ENCODE results near the gene ALDOB. TPM values are rescaled to one million over a fixed set of nuclear protein-coding genes. Genes with fewer than 3 reads are reported as not detected.

The ALDOB gene
- total and polyA plus RNA-seq, 2 of the 13 experiments (the other 11 are each of a cell fraction or from before 2014, with no cell fraction given) = 0.29 to 0.97 TPM

DNA sequence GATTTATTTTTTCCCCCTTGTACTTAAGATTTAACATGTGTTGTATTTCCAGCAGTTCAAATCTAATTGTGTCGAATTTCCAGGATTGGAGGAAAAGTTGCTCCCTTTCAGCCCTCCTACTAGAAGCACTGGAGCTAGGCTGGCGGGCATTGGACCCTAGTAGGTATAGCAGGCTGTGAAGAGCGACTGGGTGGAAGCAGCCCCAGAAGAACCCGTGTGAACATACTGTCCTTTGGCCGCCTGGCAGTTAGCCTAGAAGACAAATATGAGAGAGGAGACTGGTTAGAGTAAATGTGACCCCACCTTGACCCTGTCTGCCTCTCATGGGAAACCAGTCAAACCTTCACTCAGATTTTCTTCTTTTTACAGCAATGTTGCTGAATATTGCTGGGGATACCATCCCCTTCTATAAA, 13.9 kb downstream of the ALDOB start (continued):
- TF ChIP-seq, protein P1, sequence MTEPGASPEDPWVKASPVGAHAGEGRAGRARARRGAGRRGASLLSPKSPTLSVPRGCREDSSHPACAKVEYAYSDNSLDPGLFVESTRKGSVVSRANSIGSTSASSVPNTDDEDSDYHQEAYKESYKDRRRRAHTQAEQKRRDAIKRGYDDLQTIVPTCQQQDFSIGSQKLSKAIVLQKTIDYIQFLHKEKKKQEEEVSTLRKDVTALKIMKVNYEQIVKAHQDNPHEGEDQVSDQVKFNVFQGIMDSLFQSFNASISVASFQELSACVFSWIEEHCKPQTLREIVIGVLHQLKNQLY (CRISPR knock-in tag; IDR thresholded peaks at IDR 0.05) = 0 out of 2 replicates have a peak, but pooled peaks have one; percentile 26
- TF ChIP-seq RFXANK (CRISPR knock-in tag; IDR thresholded peaks at IDR 0.05) (0 out of 2 replicates have a peak, but pooled peaks have one; percentile 71), ZNF207 (IDR thresholded peaks at IDR 0.05; ENCODE audit: borderline replicate concordance) (no peak), ZNF547 (CRISPR knock-in tag; IDR thresholded peaks at IDR 0.05) (peak; percentile 64), MED1 (CRISPR knock-in tag; IDR thresholded peaks at IDR 0.05) (peak; percentile 88), FOXK1 (CRISPR knock-in tag; IDR thresholded peaks at IDR 0.05; ENCODE audit: borderline replicate concordance, low read depth) (peak; percentile 54; the same call in 1 of the 2 replicates), AKAP8 (CRISPR knock-in tag; IDR thresholded peaks at IDR 0.05) (no peak), ZNF724P (CRISPR knock-in tag; IDR thresholded peaks at IDR 0.05; ENCODE audit: borderline replicate concordance) (no peak), MXD4 (CRISPR knock-in tag; IDR thresholded peaks at IDR 0.05) (0 out of 2 replicates have a peak, but pooled peaks have one; percentile 44), SAFB2 (CRISPR knock-in tag; IDR thresholded peaks at IDR 0.05; ENCODE audit: borderline replicate concordance, low read depth) (no peak; the same call in 1 of the 2 replicates), ZNF431 (CRISPR knock-in tag; IDR thresholded peaks at IDR 0.05; ENCODE audit: borderline replicate concordance, low read depth) (no peak), ZIK1 (CRISPR knock-in tag; IDR thresholded peaks at IDR 0.05; ENCODE audit: borderline replicate concordance, low read depth) (no peak), ZNF10 (CRISPR knock-in tag; IDR thresholded peaks at IDR 0.05; ENCODE audit: borderline replicate concordance, low read depth) (no peak), CCAR2 (optimal IDR thresholded peaks at IDR 0.05; ENCODE audit: low read depth, low read length) (no peak), IKZF4 (CRISPR knock-in tag; IDR thresholded peaks at IDR 0.05; ENCODE audit: borderline replicate concordance, low read depth, not compliant biosample characterization) (no peak), AHR (CRISPR knock-in tag; IDR thresholded peaks at IDR 0.05) (peak; percentile 39; the same call in 1 of the 2 replicates), KDM5B (CRISPR knock-in tag; IDR thresholded peaks at IDR 0.05; ENCODE audit: borderline replicate concordance) (no peak), TOE1 (CRISPR knock-in tag; IDR thresholded peaks at IDR 0.05) (no peak), ZNF329 (CRISPR knock-in tag; IDR thresholded peaks at IDR 0.05; ENCODE audit: low read depth) (no peak), KLF11 (CRISPR knock-in tag; IDR thresholded peaks at IDR 0.05) (no peak), PAX8 (CRISPR knock-in tag; IDR thresholded peaks at IDR 0.05; ENCODE audit: borderline replicate concordance) (no peak), JARID2 (CRISPR knock-in tag; IDR thresholded peaks at IDR 0.05; ENCODE audit: insufficient replicate concordance) (no peak), HMG20B (CRISPR knock-in tag; conservative IDR thresholded peaks at IDR 0.05) (no peak), RAD51 (IDR thresholded peaks at IDR 0.05; ENCODE audit: borderline replicate concordance) (no peak), RAD21 (CRISPR knock-in tag; IDR thresholded peaks at IDR 0.05) (no peak)
- TF ChIP-seq, protein P2, sequence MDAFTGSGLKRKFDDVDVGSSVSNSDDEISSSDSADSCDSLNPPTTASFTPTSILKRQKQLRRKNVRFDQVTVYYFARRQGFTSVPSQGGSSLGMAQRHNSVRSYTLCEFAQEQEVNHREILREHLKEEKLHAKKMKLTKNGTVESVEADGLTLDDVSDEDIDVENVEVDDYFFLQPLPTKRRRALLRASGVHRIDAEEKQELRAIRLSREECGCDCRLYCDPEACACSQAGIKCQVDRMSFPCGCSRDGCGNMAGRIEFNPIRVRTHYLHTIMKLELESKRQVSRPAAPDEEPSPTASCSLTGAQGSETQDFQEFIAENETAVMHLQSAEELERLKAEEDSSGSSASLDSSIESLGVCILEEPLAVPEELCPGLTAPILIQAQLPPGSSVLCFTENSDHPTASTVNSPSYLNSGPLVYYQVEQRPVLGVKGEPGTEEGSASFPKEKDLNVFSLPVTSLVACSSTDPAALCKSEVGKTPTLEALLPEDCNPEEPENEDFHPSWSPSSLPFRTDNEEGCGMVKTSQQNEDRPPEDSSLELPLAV (CRISPR knock-in tag; conservative IDR thresholded peaks at IDR 0.05; ENCODE audit: low read depth) = no peak
- TF ChIP-seq, protein P3, sequence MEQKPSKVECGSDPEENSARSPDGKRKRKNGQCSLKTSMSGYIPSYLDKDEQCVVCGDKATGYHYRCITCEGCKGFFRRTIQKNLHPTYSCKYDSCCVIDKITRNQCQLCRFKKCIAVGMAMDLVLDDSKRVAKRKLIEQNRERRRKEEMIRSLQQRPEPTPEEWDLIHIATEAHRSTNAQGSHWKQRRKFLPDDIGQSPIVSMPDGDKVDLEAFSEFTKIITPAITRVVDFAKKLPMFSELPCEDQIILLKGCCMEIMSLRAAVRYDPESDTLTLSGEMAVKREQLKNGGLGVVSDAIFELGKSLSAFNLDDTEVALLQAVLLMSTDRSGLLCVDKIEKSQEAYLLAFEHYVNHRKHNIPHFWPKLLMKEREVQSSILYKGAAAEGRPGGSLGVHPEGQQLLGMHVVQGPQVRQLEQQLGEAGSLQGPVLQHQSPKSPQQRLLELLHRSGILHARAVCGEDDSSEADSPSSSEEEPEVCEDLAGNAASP (CRISPR knock-in tag; IDR thresholded peaks at IDR 0.05; ENCODE audit: borderline replicate concordance) = peak; percentile 95; the same call in 1 of the 2 replicates
- TF ChIP-seq, protein P4, sequence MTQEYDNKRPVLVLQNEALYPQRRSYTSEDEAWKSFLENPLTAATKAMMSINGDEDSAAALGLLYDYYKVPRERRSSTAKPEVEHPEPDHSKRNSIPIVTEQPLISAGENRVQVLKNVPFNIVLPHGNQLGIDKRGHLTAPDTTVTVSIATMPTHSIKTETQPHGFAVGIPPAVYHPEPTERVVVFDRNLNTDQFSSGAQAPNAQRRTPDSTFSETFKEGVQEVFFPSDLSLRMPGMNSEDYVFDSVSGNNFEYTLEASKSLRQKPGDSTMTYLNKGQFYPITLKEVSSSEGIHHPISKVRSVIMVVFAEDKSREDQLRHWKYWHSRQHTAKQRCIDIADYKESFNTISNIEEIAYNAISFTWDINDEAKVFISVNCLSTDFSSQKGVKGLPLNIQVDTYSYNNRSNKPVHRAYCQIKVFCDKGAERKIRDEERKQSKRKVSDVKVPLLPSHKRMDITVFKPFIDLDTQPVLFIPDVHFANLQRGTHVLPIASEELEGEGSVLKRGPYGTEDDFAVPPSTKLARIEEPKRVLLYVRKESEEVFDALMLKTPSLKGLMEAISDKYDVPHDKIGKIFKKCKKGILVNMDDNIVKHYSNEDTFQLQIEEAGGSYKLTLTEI (CRISPR knock-in tag; conservative IDR thresholded peaks at IDR 0.05) = no peak
